ENCODE results near the gene CCDC91.

- TF ChIP-seq NFRKB (IDR thresholded peaks at IDR 0.05) (no peak), HDGF (IDR thresholded peaks at IDR 0.05; ENCODE audit: borderline replicate concordance) (no peak), BHLHE40 (IDR thresholded peaks at IDR 0.05; ENCODE audit: borderline replicate concordance) (no peak), SUZ12 (IDR thresholded peaks at IDR 0.05) (no peak), LEF1 (IDR thresholded peaks at IDR 0.05; ENCODE audit: borderline replicate concordance) (no peak), FOXA1 (IDR thresholded peaks at IDR 0.05) (no peak), TARDBP (IDR thresholded peaks at IDR 0.05) (no peak), SP1 (IDR thresholded peaks at IDR 0.05) (no peak), ELF4 (IDR thresholded peaks at IDR 0.05) (no peak), ZNF384 (IDR thresholded peaks at IDR 0.05) (no peak), CTBP1 (IDR thresholded peaks at IDR 0.05; ENCODE audit: borderline replicate concordance) (no peak), FOXM1 (IDR thresholded peaks at IDR 0.05; ENCODE audit: borderline replicate concordance) (no peak), PKNOX1 (IDR thresholded peaks at IDR 0.05) (no peak), L3MBTL2 (conservative IDR thresholded peaks at IDR 0.05) (no peak)
Measured at GRCh38 chr12:28346567-28346966, 156.3 kb downstream of the CCDC91 start.
